Measurements from ENCODE around the gene SEC14L6. TPM values are rescaled to one million over a fixed set of nuclear protein-coding genes. Genes with fewer than 3 reads are reported as not detected.
"Not testable (repeated sequence)": the region's sequence is repeated elsewhere in the genome, so short reads cannot be mapped to it uniquely, and the experiment has no call there.

The SEC14L6 gene
- polyA plus RNA-seq, 1 experiment: 0.06 TPM

DNA sequence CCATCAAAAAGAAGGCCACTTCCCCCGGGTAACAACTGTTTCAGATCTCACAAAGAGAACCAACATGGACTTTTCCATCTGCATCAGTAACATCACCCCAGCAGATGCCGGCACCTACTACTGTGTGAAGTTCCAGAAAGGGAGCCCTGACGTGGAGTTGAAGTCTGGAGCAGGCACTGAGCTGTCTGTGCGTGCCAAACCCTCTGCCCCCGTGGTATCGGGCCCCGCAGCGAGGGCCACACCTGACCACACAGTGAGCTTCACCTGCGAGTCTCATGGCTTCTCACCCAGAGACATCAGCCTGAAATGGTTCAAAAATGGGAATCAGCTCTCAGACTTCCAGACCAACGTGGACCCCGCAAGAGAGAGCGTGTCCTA lies 3.7 kb downstream of the SEC14L6 start:
- peaks cover 33% of the 10 kb centered on the region for H3K27me3 ChIP-seq (ENCODE audit: control insufficient read depth, insufficient read depth, low read length)
- ChIA-PET POLR2A (no interaction called here), CTCF (interaction anchor here (0.9 kb wide), 1 partner anchor 57 kb away, joined by 3 read pairs; no protein-coding TSS in a partner anchor)
- DNase-seq (ENCODE audit: low read depth, low spot score): no peak
- H3K27ac ChIP-seq (ENCODE audit: low read depth, low read length): no peak overlapping the region
- no peak overlapping the region for H3K4me3 ChIP-seq (ENCODE audit: low read depth, low read length)
- TF ChIP-seq, protein P1, sequence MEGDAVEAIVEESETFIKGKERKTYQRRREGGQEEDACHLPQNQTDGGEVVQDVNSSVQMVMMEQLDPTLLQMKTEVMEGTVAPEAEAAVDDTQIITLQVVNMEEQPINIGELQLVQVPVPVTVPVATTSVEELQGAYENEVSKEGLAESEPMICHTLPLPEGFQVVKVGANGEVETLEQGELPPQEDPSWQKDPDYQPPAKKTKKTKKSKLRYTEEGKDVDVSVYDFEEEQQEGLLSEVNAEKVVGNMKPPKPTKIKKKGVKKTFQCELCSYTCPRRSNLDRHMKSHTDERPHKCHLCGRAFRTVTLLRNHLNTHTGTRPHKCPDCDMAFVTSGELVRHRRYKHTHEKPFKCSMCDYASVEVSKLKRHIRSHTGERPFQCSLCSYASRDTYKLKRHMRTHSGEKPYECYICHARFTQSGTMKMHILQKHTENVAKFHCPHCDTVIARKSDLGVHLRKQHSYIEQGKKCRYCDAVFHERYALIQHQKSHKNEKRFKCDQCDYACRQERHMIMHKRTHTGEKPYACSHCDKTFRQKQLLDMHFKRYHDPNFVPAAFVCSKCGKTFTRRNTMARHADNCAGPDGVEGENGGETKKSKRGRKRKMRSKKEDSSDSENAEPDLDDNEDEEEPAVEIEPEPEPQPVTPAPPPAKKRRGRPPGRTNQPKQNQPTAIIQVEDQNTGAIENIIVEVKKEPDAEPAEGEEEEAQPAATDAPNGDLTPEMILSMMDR (IDR thresholded peaks at IDR 0.05; ENCODE audit: low read depth, low read length): no peak
- H3K9me3 ChIP-seq (ENCODE audit: control insufficient read depth, insufficient read depth, low read length): no peaks in the 10 kb centered on the region; the same call in 1 of the 2 replicates

DNA sequence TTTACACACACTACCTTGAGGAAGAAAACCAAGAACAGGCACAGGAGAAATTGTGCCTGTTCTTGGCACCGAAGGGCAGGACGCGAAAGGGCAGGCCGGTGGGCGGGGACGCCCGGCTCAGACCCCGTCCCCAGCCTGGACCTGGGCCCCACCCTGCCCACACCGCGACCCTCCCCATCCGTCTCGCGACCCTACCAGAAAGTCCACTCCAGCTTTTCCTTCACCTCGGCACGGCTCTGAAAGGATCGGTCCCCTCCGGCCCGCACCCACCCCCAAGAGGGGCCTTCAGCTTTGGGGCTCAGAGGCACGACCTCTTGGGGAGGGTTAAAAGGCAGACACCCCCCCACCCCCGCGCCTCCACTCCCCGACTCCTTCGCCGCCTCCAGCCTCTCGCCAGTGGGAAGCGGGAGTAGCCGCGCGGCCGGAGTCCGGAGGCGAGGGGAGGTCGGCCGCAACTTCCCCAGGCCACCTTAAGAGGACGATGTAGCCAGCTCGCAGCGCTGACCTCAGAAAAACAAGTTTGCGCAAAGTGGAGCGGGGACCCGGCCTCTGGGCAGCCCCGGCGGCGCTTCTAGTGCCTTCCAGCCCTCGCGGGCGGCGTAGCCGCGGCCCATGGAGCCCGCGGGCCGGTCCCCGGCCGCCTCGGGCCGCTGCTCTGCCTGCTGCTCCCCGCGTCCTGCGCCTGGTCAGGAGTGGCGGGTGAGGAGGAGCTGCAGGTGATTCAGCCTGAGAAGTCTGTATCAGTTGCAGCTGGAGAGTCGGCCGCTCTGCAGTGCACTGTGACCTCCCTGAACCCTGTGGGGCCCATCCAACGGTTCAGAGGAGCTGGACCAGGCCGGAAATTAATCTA lies 4.4 kb downstream of the SEC14L6 start:
- no peak overlapping the region for H3K27ac ChIP-seq (ENCODE audit: low read depth, low read length)
- ChIA-PET POLR2A (no interaction called here), CTCF (interaction anchor here (0.9 kb wide), 1 partner anchor 57 kb away, joined by 3 read pairs; no protein-coding TSS in a partner anchor)
- DNase-seq (ENCODE audit: low read depth, low spot score): no peak
- TF ChIP-seq, protein P1 (IDR thresholded peaks at IDR 0.05; ENCODE audit: low read depth, low read length): no peak
- peaks cover 30% of the 10 kb centered on the region for H3K27me3 ChIP-seq (ENCODE audit: control insufficient read depth, insufficient read depth, low read length)
- H3K4me3 ChIP-seq (ENCODE audit: low read depth, low read length): no peak overlapping the region
- no peaks in the 10 kb centered on the region; the same call in 1 of the 2 replicates for H3K9me3 ChIP-seq (ENCODE audit: control insufficient read depth, insufficient read depth, low read length)

DNA sequence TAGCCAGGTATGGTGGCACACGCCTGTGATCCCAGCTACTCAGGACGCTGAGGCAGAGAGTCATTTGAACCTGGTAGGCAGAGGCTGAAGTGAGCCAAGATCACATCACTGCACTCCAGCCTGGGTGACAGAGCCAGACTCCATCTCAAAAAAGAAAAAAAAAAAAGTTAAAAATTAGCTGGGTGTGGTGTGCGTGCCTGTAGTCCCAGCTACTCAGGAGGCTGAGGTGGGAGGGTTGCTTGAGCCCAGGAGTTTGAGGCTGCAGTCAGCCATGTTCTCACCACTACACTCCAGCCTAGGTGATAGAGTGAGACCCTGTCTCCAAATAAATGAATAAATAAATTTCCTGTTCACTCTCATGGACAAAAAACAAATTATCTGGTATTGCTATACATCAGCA lies 5.0 kb downstream of the SEC14L6 start:
- peaks cover 25% of the 10 kb centered on the region for H3K27me3 ChIP-seq (ENCODE audit: control insufficient read depth, insufficient read depth, low read length)
- CTCF ChIA-PET: interaction anchor here (0.9 kb wide), 1 partner anchor 56 kb away, joined by 3 read pairs; no protein-coding TSS in a partner anchor
- H3K4me3 ChIP-seq (ENCODE audit: low read depth, low read length); H3K27ac ChIP-seq (ENCODE audit: low read depth, low read length); DNase-seq (ENCODE audit: low read depth, low spot score); H3K9me3 ChIP-seq (ENCODE audit: control insufficient read depth, insufficient read depth, low read length): not testable (repeated sequence)
- POLR2A ChIA-PET: interaction anchor here (0.6 kb wide), 1 partner anchor 117 kb away, joined by 3 read pairs; no protein-coding TSS in a partner anchor

- ChIA-PET POLR2A (no interaction called here), CTCF (no interaction called here)
- peaks cover 25% of the 10 kb centered on the region for H3K27me3 ChIP-seq (ENCODE audit: control insufficient read depth, insufficient read depth, low read length)
- H3K9me3 ChIP-seq (ENCODE audit: control insufficient read depth, insufficient read depth, low read length): no peaks in the 10 kb centered on the region; the same call in 1 of the 2 replicates
- TF ChIP-seq, protein P1 (IDR thresholded peaks at IDR 0.05; ENCODE audit: low read depth, low read length): no peak
- DNase-seq (ENCODE audit: low read depth, low spot score): no peak
- no peak overlapping the region for H3K4me3 ChIP-seq (ENCODE audit: low read depth, low read length)
- H3K27ac ChIP-seq (ENCODE audit: low read depth, low read length): no peak overlapping the region
Observed at GRCh38 chr22:30539368-30539767, 7.2 kb downstream of the SEC14L6 start.

DNA sequence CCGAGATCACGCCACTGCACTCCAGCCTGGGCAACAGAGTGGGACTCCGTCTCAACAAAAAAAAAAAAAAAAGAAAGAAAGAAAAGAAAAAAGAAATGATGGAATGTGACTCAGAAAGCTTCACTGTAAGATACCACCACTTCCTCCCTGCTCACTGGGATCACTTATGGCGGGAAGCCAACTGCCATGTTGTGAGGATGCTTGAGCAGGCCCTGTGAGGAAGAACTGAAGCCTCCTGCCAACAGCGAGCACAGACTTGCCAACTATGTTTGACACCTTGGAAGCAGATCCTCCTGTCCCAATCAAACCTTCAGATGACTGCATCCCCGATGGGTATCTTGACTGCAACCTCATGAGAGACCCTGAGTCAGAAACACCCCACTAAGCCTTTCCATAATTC lies 8.3 kb downstream of the SEC14L6 start:
- peaks cover 15% of the 10 kb centered on the region for H3K27me3 ChIP-seq (ENCODE audit: control insufficient read depth, insufficient read depth, low read length)
- POLR2A ChIA-PET: no interaction called here
- TF ChIP-seq, protein P1 (IDR thresholded peaks at IDR 0.05; ENCODE audit: low read depth, low read length): no peak
- no peaks in the 10 kb centered on the region for H3K9me3 ChIP-seq (ENCODE audit: control insufficient read depth, insufficient read depth, low read length)
- H3K27ac ChIP-seq (ENCODE audit: low read depth, low read length): no peak overlapping the region
- DNase-seq (ENCODE audit: low read depth, low spot score): no peak
- CTCF ChIA-PET: no interaction called here
- no peak overlapping the region for H3K4me3 ChIP-seq (ENCODE audit: low read depth, low read length)
